Lower leg skin (tissue), 4 donors: ENCODE data around the gene ATG101. TPM values are rescaled to one million over a fixed set of nuclear protein-coding genes. Genes with fewer than 3 reads are reported as not detected.
A peak's percentile ranks its signal among the peaks of the same experiment; 100 is the strongest.
"Not testable (repeated sequence)": the region's sequence is repeated elsewhere in the genome, so short reads cannot be mapped to it uniquely, and the experiment has no call there.

ENCODE experiments used
- DNase-seq, 2 donors: peaks; one replicate each; pipeline ENCODE4 v3.0.0-alpha.2; 2019; ENCODE audit warnings: low spot score in 2 of 2
- H3K4me3 ChIP-seq: fragments of 200-600 bp; sonication (generic); 2 replicates; pipeline ENCODE4 v1.5.1; 2017; ENCODE audit warnings: mild to moderate bottlenecking, low read depth; ENCODE audit not compliant: poor library complexity, severe bottlenecking
- CTCF ChIP-seq, 3 donors: fragments of 450-650 bp; IDR thresholded peaks; one replicate each; pipeline ENCODE4 v1.5.1; 2016; ENCODE audit warnings: antibody characterized with exemption in 3 of 3, mild to moderate bottlenecking in 3 of 3, moderate library complexity in 2 of 3
- POLR2A ChIP-seq, 2 donors: fragments of 450-650 bp; IDR thresholded peaks; one replicate each; pipeline ENCODE4 v1.6.1; 2016 to 2017; ENCODE audit warnings: antibody characterized with exemption in 2 of 2, mild to moderate bottlenecking in 1 of 2, moderate library complexity in 1 of 2
- WGBS, 2 donors: methylation state at CpG; one replicate each; pipeline ENCODE4 v1.1.5; 2018; 5-methylcytosine and 5-hydroxymethylcytosine counted together
- intact Hi-C: fragments of 100-400 bp; cut with DNase I; formaldehyde crosslinking; loops from one replicate; pipeline ENCODE4 v1.15.0; 2023; ENCODE audit warnings: low total_unique reads
- total RNA-seq, 4 donors: library from RNA; depleted of rRNA; stranded (reverse); fragments of >200 nt; gene quantifications; one replicate each; pipeline ENCODE4 v1.1.0, GENCODE V29; 2016

ATG101 gene
- total RNA-seq, 4 donors from 2014 or later = 42.6 to 71.6 (median 55.2) TPM

DNA sequence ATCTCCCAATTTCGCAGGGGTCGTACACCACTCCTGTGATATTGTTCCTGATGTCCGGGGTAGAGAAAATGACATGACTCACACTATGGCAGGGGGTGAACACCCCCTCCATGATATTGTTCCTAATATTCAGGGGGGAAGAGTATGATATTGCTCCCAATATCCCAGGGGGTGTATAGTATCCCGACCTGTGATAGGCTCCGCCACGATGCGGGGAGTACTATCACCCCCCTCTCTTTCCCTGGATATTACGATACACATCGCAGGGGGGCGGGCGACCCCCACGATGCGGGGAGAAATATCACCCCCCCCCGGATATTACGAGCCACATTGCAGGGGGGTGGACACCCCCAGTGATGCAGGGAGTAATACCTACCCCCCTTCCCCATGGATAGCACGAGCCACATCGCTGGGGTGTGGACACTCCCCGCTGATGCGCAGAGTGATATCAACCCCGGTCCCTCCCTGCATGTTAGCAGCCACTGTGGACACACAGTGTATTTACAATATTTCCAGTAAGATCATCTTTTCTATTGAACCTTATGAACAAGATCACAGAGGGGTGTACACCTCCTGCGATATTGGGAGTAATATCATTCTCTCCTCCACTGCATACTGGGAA lies 27.4 kb downstream of the ATG101 start:
- no peak for TF ChIP-seq POLR2A (IDR thresholded peaks at IDR 0.05)
- TF ChIP-seq CTCF (IDR thresholded peaks at IDR 0.05) = no peak
- intact Hi-C loops = no loop called here
- WGBS, 2 donors = 76 to 86% methylated on average over 21 of the region's 21 CpGs
- no peak overlapping the region for H3K4me3 ChIP-seq
- peak in 1 of 2 donors; percentile 36 for DNase-seq

- DNase-seq, intact Hi-C loops, H3K4me3 ChIP-seq: not testable (repeated sequence)
- 71 to 74% methylated on average over 10 of the region's 10 CpGs for WGBS, 2 donors
Observed at GRCh38 chr12:52104431-52105089, 34.8 kb downstream of the ATG101 start.

GRCh38 chr12:52116222-52117125 lies 46.7 kb downstream of the ATG101 start:
- intact Hi-C loops = not testable (repeated sequence)
- DNase-seq = peak; percentile 55 to 85

DNA sequence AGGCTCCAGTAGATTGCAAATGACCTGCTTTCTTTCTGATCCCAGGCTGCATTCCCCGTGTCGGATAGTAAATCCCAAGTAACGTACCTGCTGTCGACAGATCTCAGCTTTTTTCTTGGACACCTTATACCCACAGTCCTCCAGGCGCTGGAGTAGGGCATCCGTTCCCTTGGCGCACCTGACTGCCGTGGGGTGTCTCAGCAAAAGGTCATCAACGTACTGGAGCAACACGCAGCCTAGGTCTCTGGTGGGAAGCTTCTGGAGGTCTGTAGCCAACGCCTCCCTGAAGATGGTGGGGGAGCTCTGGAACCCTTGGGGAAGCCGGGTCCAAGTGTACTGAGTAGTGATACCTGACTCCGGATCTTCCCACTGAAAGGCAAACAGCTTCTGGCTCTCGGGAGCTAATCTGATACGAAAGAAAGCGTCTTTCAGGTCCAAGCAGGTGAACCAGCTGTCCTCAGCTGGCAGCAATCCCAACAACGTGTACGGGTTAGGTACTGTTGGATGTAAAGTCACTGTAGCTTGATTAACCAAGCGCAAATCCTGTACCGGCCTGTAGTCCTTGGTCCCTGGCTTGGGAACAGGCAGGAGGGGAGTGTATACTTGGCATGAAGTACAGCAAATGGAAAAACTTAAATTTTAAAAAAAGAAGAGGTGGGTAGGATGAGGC lies 48.2 kb downstream of the ATG101 start:
- H3K4me3 ChIP-seq, intact Hi-C loops: not testable (repeated sequence)
- WGBS, 2 donors = 51 to 57% methylated on average over 20 of the region's 20 CpGs
- DNase-seq = peak in 1 of 2 donors; percentile 85

More at GRCh38 chr12:52116222-52117125, 46.7 kb downstream of the ATG101 start:
- WGBS, 2 donors = 43 to 48% methylated on average over 18 of the region's 18 CpGs
- H3K4me3 ChIP-seq = not testable (repeated sequence)

GRCh38 chr12:52119398-52120254 lies 49.8 kb downstream of the ATG101 start:
- WGBS, 2 donors = 25 to 27% methylated on average over 21 to 23 of the region's 23 CpGs
- TF ChIP-seq CTCF (IDR thresholded peaks at IDR 0.05) (no peak), POLR2A (IDR thresholded peaks at IDR 0.05) (no peak)
- H3K4me3 ChIP-seq = no peak overlapping the region
- peak in 1 of 2 donors; percentile 84 for DNase-seq
- intact Hi-C loops = loop anchor here (2.0 kb wide), 1 partner anchor 95 kb away; no protein-coding TSS in a partner anchor

- intact Hi-C loops = loop anchor here (2.0 kb wide), 1 partner anchor 96 kb away; no protein-coding TSS in a partner anchor
- H3K4me3 ChIP-seq = no peak overlapping the region
- 61 to 69% methylated on average over 19 of the region's 19 CpGs for WGBS, 2 donors
- DNase-seq = peak in 1 of 2 donors; percentile 50
- TF ChIP-seq CTCF (IDR thresholded peaks at IDR 0.05) = no peak
- no peak for TF ChIP-seq POLR2A (IDR thresholded peaks at IDR 0.05)
Observed at GRCh38 chr12:52120951-52121823, 51.4 kb downstream of the ATG101 start.
